DMS79 (cell line): ENCODE data around the gene GAB2.
"Not testable (repeated sequence)": the region's sequence is repeated elsewhere in the genome, so short reads cannot be mapped to it uniquely, and the experiment has no call there.

Source experiments
- DNase-seq: peaks from one replicate; lab custom pipeline; 2025; lab: John Stamatoyannopoulos, UW

GAB2 gene

GRCh38 chr11:78312712-78313111 lies 104.9 kb downstream of the GAB2 start:
- DNase-seq: no peak

GRCh38 chr11:78311702-78312371 lies 105.8 kb downstream of the GAB2 start:
- DNase-seq: no peak

GRCh38 chr11:78310500-78310909 lies 107.1 kb downstream of the GAB2 start:
- DNase-seq: no peak

DNA sequence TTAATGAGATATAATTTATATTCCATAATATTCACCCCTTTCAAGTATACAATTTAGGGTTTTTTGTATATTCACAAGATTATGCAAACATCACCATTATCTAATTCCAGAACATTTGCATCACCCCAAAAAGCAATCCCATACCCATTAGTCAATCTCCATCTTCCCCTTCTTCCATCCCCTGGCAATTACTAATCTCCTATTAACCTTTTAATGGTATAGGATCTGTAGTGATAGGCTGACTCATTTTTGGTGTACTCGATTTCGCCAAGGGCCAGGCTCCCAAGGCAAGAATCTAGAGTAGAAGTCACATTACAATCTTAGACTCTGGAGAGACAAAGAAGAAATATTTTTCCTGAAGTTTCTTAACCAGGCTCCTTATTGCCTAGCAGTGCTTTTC lies 113.4 kb downstream of the GAB2 start:
- no peak for DNase-seq

- no peak for DNase-seq
Measured at GRCh38 chr11:78300108-78300839, 117.3 kb downstream of the GAB2 start.

DNA sequence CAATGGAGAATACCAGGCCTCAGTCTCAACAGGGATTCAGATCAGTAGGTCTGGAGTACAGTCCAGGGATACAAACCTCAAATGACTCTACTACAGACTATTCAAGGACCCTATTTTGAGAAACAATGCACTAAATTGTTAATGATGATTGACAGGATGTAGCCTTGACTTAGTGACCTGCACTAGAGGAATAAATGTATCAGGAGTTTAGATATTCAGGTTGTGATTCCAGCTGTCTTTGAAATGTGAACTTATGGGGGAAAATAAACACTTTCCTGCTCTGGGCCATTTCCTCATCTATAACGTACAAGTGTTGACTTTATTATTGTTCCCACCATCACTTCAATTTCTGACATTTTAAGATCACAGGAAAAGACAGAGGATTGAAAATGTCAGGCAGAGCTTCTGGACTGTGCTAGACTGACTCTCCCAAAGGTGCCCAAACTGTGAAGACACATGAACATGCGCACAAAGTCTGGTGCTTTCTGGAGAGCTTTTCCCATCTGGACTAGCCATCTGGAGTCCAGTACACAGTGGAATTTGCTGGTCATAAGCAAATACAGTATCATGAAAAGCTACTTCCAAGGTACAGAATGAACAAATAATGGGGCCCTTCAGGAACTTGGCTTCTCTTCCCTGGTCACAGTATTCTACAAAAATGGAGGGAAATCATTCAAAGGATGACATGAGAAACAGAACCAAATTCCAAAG lies 118.5 kb downstream of the GAB2 start:
- no peak for DNase-seq

- DNase-seq: no peak
Measured at GRCh38 chr11:78298291-78298771, 119.3 kb downstream of the GAB2 start.

- no peak for DNase-seq
Measured at GRCh38 chr11:78295991-78296930, 121.4 kb downstream of the GAB2 start.

DNA sequence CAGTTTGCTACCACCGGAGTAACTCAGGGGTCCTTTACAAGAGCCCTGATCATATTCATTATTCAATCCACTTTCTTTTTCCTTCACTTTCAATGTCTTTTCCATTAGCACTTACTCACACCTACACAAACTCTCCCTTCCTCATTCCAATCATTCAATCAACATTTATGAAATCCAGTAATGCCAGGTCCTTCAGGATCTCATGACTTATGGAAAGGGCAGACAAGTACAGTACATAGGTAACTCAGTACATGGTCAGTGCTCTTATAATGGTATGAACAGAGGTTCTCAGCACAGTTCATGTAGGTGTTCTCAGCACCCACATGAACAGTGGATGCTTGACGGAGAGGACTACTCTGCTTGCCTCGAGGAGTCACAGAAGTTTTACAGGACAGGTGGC lies 122.3 kb downstream of the GAB2 start:
- no peak for DNase-seq

DNA sequence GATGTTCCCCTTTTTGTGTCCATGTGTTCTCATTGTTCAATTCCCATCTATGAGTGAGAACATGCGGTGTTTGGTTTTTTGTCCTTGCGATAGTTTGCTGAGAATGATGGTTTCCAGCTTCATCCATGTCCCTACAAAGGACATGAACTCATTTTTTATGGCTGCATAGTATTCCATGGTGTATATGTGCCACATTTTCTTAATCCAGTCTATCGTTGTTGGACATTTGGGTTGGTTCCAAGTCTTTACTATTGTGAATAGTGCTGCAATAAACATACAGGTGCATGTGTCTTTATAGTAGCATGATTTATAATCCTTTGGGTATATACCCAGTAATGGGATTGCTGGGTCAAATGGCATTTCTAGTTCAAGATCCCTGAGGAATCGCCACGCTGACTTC lies 123.5 kb downstream of the GAB2 start:
- DNase-seq: not testable (repeated sequence)

DNA sequence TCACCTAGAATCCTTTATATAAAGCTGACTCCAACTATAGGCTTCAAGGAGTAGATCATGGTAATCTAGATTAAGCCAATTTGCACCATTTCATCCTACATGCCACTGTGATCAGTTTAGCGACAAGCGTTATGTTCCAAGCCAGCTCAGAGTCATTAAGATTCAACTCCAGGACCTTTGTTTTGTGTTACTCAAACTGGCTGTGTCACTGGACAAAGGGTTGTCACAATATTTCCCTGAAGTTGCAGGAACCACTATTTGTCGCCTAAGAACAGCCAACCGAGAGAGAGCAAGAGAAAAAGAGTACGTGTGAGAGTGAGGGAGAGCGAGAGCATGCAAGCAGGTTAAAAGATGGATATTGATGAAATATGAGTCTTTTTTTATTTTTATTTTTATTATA lies 124.1 kb downstream of the GAB2 start:
- no peak for DNase-seq

- DNase-seq: no peak
Measured at GRCh38 chr11:78292109-78292803, 125.4 kb downstream of the GAB2 start.

DNA sequence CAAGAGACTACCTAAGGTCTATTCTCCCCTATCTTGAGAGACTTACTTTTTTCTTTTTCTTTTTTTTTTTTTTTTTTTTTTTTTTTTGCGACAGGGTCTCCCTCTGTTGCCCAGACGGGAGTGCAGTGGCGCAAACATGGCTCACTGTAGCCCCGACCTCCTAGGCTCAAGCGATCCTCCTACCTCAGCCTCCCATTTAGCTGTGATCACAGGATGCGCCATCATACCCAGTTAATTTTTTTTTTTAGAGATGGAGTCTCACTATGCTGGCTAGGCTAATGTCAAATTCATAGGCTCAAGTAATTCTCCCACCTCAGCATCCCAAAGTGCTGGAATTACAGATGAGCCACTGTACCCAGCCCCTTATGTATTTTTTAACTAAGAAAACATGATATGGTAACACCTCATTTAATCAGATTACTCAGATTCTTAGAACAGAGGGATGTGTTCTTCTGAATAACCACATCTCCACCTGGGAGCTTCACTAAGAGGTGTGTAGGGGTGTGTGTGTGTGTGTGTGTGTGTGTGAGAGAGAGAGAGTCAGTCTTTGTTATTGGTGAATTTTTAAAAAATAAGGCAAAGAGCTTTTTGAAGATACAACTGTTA lies 126.0 kb downstream of the GAB2 start:
- no peak for DNase-seq

- DNase-seq: no peak
Measured at GRCh38 chr11:78290293-78291176, 127.1 kb downstream of the GAB2 start.

DNA sequence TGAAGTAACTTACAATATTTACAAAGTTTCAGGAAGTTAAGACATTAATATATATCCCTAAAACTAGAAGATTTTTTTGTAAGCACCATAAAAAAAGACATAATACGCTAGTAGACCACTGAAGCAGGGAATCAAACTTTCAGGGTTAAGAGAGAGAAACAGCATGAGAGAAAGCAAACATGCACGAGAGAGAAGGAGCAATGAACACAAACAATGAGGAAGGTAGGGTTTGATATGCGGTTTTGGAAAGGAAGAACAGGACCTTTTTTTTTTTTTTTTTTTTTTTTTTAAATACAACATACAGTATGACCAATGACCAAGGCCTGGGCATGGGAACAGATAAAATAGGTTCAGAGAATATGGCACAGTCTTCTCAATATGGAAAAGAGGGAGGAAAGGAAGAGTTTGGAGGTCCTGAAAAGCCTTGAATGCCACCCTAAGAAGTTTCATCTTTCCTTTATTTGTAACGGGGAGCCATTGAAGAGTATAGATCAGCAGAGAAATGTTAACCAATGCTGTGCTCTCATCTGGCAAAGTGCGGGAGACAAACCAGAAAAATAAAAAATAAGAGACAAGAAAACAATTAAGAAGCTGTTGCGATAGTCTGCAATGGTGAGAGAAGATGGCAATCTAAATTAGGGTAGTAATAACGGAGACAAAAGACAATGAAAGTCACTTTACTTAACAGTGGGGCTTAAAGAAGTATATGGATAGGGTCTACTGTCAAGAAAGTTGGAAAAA lies 127.9 kb downstream of the GAB2 start:
- DNase-seq: no peak

GRCh38 chr11:78284260-78284659 lies 133.4 kb downstream of the GAB2 start:
- no peak for DNase-seq

- peak; percentile 19 for DNase-seq
Measured at GRCh38 chr11:78282821-78283220, 134.8 kb downstream of the GAB2 start.

DNA sequence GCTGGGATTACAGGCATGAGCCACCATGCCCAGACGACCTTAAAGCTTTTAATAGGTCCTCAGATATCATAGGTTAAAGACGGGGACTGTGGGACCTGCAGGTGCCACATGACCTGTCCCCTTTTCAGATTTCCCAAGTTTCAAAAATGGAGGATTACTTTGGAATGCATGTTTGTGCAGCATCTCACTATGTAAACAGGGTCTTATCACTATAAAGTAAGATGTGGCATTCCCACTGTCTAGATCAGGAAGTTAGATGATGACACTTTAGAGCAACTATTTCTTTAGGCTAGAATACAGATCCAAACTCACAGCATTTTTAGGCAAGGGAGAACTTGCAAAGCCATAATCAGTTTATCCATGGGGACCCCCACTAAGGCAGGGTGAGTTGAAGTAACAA lies 136.1 kb downstream of the GAB2 start:
- no peak for DNase-seq
